Measurements from ENCODE around the gene CATSPER4.
"Not testable (repeated sequence)": the region's sequence is repeated elsewhere in the genome, so short reads cannot be mapped to it uniquely, and the experiment has no call there.

Gene CATSPER4

GRCh38 chr1:26230682-26231081 lies 40.3 kb downstream of the CATSPER4 start:
- H3K4me1 Mint-ChIP-seq, result peaks cover 18% of the 10 kb centered on the region
- H3K27me3 Mint-ChIP-seq; H3K9me3 Mint-ChIP-seq; H3K27ac Mint-ChIP-seq; DNase-seq (ENCODE audit: low spot score in 2 of 2); H3K4me3 Mint-ChIP-seq; H3K36me3 Mint-ChIP-seq; ATAC-seq (ENCODE audit: low read depth): not testable (repeated sequence)

GRCh38 chr1:26233903-26234643 lies 43.7 kb downstream of the CATSPER4 start, which contains the start of gene CEP85:
TSS of gene CEP85 (plus strand) at chr1:26234200. CDS start at chr1:26239784, 5,584 bp downstream.
- no peaks in the 10 kb centered on the region for H3K9me3 Mint-ChIP-seq
- H3K27me3 Mint-ChIP-seq, result no peaks in the 10 kb centered on the region
- peaks cover 23% of the 10 kb centered on the region for H3K4me1 Mint-ChIP-seq
- peak within 1 kb of the TSS; percentile 97 for H3K4me3 Mint-ChIP-seq
- peak within 1 kb of the TSS; percentile 83 for H3K27ac Mint-ChIP-seq
- no peaks in the 10 kb centered on the region for H3K36me3 Mint-ChIP-seq
- peak; percentile 90 for ATAC-seq (ENCODE audit: low read depth)
- peak; percentile 96 to 98 for DNase-seq (ENCODE audit: low spot score in 2 of 2)

- Mint-ChIP-seq H3K36me3 (no peaks in the 10 kb centered on the region), H3K4me3 (peak overlapping the region; percentile 97), H3K9me3 (no peaks in the 10 kb centered on the region), H3K27ac (peak overlapping the region; percentile 83), H3K4me1 (peaks cover 23% of the 10 kb centered on the region), H3K27me3 (no peaks in the 10 kb centered on the region)
- DNase-seq (ENCODE audit: low spot score in 2 of 2) (no peak), ATAC-seq (ENCODE audit: low read depth) (no peak)
Observed at GRCh38 chr1:26234644-26235370, 44.4 kb downstream of the CATSPER4 start.

- H3K27ac Mint-ChIP-seq, result no peak overlapping the region
Observed at GRCh38 chr1:26237230-26237966, 47.0 kb downstream of the CATSPER4 start.

GRCh38 chr1:26239936-26240335 lies 49.5 kb downstream of the CATSPER4 start:
- Mint-ChIP-seq H3K9me3 (no peaks in the 10 kb centered on the region), H3K36me3 (peaks cover 6% of the 10 kb centered on the region), H3K27me3 (no peaks in the 10 kb centered on the region), H3K4me3 (no peak overlapping the region), H3K27ac (no peak overlapping the region), H3K4me1 (peaks cover 16% of the 10 kb centered on the region)
- DNase-seq (ENCODE audit: low spot score in 2 of 2), result no peak
- ATAC-seq (ENCODE audit: low read depth), result no peak

More at GRCh38 chr1:26237230-26237966, 47.0 kb downstream of the CATSPER4 start:
- ATAC-seq (ENCODE audit: low read depth) (no peak), DNase-seq (ENCODE audit: low spot score in 2 of 2) (no peak)
- no peaks in the 10 kb centered on the region for H3K27me3 Mint-ChIP-seq
- peaks cover 3% of the 10 kb centered on the region for H3K36me3 Mint-ChIP-seq
- no peak overlapping the region for H3K4me3 Mint-ChIP-seq
- H3K4me1 Mint-ChIP-seq, result peaks cover 23% of the 10 kb centered on the region
- H3K9me3 Mint-ChIP-seq, result no peaks in the 10 kb centered on the region

All from memory B cell (primary cell).